Sigmoid colon (tissue), 7 donors: ENCODE measurements around the gene MYO7A. TPM values are rescaled to one million over a fixed set of nuclear protein-coding genes. Genes with fewer than 3 reads are reported as not detected.

ENCODE experiments used
- DNase-seq: peaks from one replicate; pipeline ENCODE4 v3.0.0-alpha.2; 2019
- H3K27ac ChIP-seq, 4 donors: fragments of 200-600 bp; sonication (generic); one replicate each; pipeline ENCODE4 v1.5.1; 2016 to 2019; ENCODE audit warnings: mild to moderate bottlenecking in 1 of 4
- H3K27me3 ChIP-seq, 3 donors: fragments of 200-600 bp; sonication (generic); one replicate each; pipeline ENCODE4 v1.5.1; 2019; ENCODE audit warnings: mild to moderate bottlenecking in 1 of 3
- H3K36me3 ChIP-seq, 4 donors: fragments of 200-600 bp; sonication (generic); one replicate each; pipeline ENCODE4 v1.5.1; 2016 to 2019
- H3K4me1 ChIP-seq, 4 donors: fragments of 200-600 bp; sonication (generic); one replicate each; pipeline ENCODE4 v1.5.1; 2017 to 2019
- H3K4me3 ChIP-seq, 4 donors: fragments of 200-600 bp; sonication (generic); one replicate each; pipeline ENCODE4 v1.5.1; 2017 to 2019; ENCODE audit warnings: mild to moderate bottlenecking in 2 of 4, moderate library complexity in 1 of 4
- H3K9me3 ChIP-seq, 4 donors: fragments of 200-600 bp in 3 of 4; sonication (generic) in 3 of 4; one replicate each; pipeline versions ENCODE4 v1.5.1 to v1.6.1; 2013 to 2019
- CTCF ChIP-seq, 4 experiments: fragments of 450-650 bp in 3 of 4; fragments of 200-600 bp in 1 of 4; IDR thresholded peaks; one replicate each; pipeline ENCODE4 v1.5.1; 2016 to 2019; ENCODE audit warnings: antibody characterized with exemption in 4 of 4, mild to moderate bottlenecking in 3 of 4, moderate library complexity in 2 of 4
- EP300 ChIP-seq, 4 donors: sonication (generic); formaldehyde crosslinking; IDR thresholded peaks; one replicate each; pipeline ENCODE4 v1.6.1; 2017; ENCODE audit warnings: antibody characterized with exemption in 4 of 4
- POLR2A ChIP-seq, 2 donors: fragments of 450-650 bp; IDR thresholded peaks; one replicate each; pipeline ENCODE4 v1.6.1; 2016; ENCODE audit warnings: antibody characterized with exemption in 2 of 2, mild to moderate bottlenecking in 2 of 2, moderate library complexity in 2 of 2
- POLR2AphosphoS5 ChIP-seq, 4 donors: sonication (generic); formaldehyde crosslinking; IDR thresholded peaks; one replicate each; pipeline ENCODE4 v1.6.1; 2017; ENCODE audit warnings: antibody characterized with exemption in 4 of 4
- WGBS, 2 donors: extraction: QIAGEN DNeasy Blood & Tissue Kit; methylation state at CpG; one replicate each; pipeline ENCODE4 v1.1.7; 2013; 5-methylcytosine and 5-hydroxymethylcytosine counted together
- intact Hi-C: fragments of 100-400 bp; cut with DNase I; formaldehyde crosslinking; loops from one replicate; pipeline ENCODE4 v1.15.1; 2023
- polyA plus RNA-seq, 3 donors: library from polyadenylated mRNA; stranded (reverse); fragments of 200-250 nt; gene quantifications; one replicate each; pipeline ENCODE4 v1.2.3, GENCODE V29; 2013
- total RNA-seq, 4 donors: library from RNA; depleted of rRNA; stranded (reverse); fragments of >200 nt; gene quantifications; one replicate each; pipeline ENCODE4 v1.1.0, GENCODE V29; 2016
- donor health status: healthy with polysubstance abuse.
- donor health status: Bipolar disorder and iron deficiency.
- donor health status: healthy.

The MYO7A gene
- total and polyA plus RNA-seq, 7 donors = 1.8 to 12.8 (median 7.7) TPM

- Histone ChIP-seq H3K4me3 (no peak overlapping the region), H3K27me3 (peaks cover 4 to 24% (median 15%) of the 10 kb centered on the region in 3 donors), H3K27ac (no peak overlapping the region), H3K36me3 (no peaks in the 10 kb centered on the region), H3K9me3 (no peaks in the 10 kb centered on the region), H3K4me1 (peaks cover 0 to 8% (median 3%) of the 10 kb centered on the region in 4 donors)
- no peak for DNase-seq
- WGBS, 2 donors = 72 to 85% methylated on average over 4 of the region's 4 CpGs
- intact Hi-C loops = no loop called here
- TF ChIP-seq CTCF (IDR thresholded peaks at IDR 0.05) = no peak
- no peak for TF ChIP-seq EP300 (IDR thresholded peaks at IDR 0.05)
- no peak for TF ChIP-seq POLR2AphosphoS5 (IDR thresholded peaks at IDR 0.05)
- TF ChIP-seq POLR2A (IDR thresholded peaks at IDR 0.05) = no peak
Observed at GRCh38 chr11:77141034-77141433, 13.0 kb downstream of the MYO7A start.

GRCh38 chr11:77141475-77141874 is 13.4 kb downstream of the MYO7A start:
- 97 to 98% methylated on average over 4 of the region's 4 CpGs for WGBS, 2 donors
- H3K27me3 ChIP-seq = peaks cover 4 to 23% (median 15%) of the 10 kb centered on the region in 3 donors
- H3K27ac ChIP-seq = no peak overlapping the region
- no peaks in the 10 kb centered on the region for H3K36me3 ChIP-seq
- no peak overlapping the region for H3K4me3 ChIP-seq
- TF ChIP-seq POLR2A (IDR thresholded peaks at IDR 0.05) = no peak
- TF ChIP-seq POLR2AphosphoS5 (IDR thresholded peaks at IDR 0.05) = no peak
- TF ChIP-seq EP300 (IDR thresholded peaks at IDR 0.05) = no peak
- TF ChIP-seq CTCF (IDR thresholded peaks at IDR 0.05) = no peak
- no peaks in the 10 kb centered on the region for H3K9me3 ChIP-seq
- DNase-seq = no peak
- intact Hi-C loops = no loop called here
- peaks cover 0 to 8% (median 3%) of the 10 kb centered on the region in 4 donors for H3K4me1 ChIP-seq

- Histone ChIP-seq H3K27me3 (peaks cover 4 to 21% (median 12%) of the 10 kb centered on the region in 3 donors), H3K9me3 (no peaks in the 10 kb centered on the region), H3K4me1 (peaks cover 0 to 8% (median 3%) of the 10 kb centered on the region in 4 donors), H3K36me3 (no peaks in the 10 kb centered on the region), H3K4me3 (no peak overlapping the region), H3K27ac (no peak overlapping the region)
- no peak for DNase-seq
- intact Hi-C loops = no loop called here
- TF ChIP-seq EP300 (IDR thresholded peaks at IDR 0.05) = no peak
- no peak for TF ChIP-seq CTCF (IDR thresholded peaks at IDR 0.05)
- TF ChIP-seq POLR2AphosphoS5 (IDR thresholded peaks at IDR 0.05) = no peak
- TF ChIP-seq POLR2A (IDR thresholded peaks at IDR 0.05) = no peak
- 89 to 97% methylated on average over 11 of the region's 11 CpGs for WGBS, 2 donors
Observed at GRCh38 chr11:77142091-77142975, 14.3 kb downstream of the MYO7A start.

GRCh38 chr11:77143405-77144020 is 15.5 kb downstream of the MYO7A start:
- 90 to 92% methylated on average over 8 of the region's 8 CpGs for WGBS, 2 donors
- H3K36me3 ChIP-seq = no peaks in the 10 kb centered on the region
- intact Hi-C loops = no loop called here
- no peak overlapping the region for H3K4me3 ChIP-seq
- peaks cover 0 to 21% (median under 1%) of the 10 kb centered on the region in 3 donors for H3K27me3 ChIP-seq
- no peak for DNase-seq
- H3K27ac ChIP-seq = no peak overlapping the region
- H3K4me1 ChIP-seq = peaks cover 0 to 6% (median 2%) of the 10 kb centered on the region in 4 donors
- no peaks in the 10 kb centered on the region for H3K9me3 ChIP-seq
- TF ChIP-seq CTCF (IDR thresholded peaks at IDR 0.05) = no peak
- TF ChIP-seq POLR2A (IDR thresholded peaks at IDR 0.05) = no peak
- TF ChIP-seq POLR2AphosphoS5 (IDR thresholded peaks at IDR 0.05) = no peak
- TF ChIP-seq EP300 (IDR thresholded peaks at IDR 0.05) = no peak
